Measurements from ENCODE around the gene SLIRP. TPM values are rescaled to one million over a fixed set of nuclear protein-coding genes. Genes with fewer than 3 reads are reported as not detected.
A peak's percentile ranks its signal among the peaks of the same experiment; 100 is the strongest.

Gene SLIRP
- polyA plus RNA-seq, 1 of the 3 experiments (the other 2 are of a cell fraction) = 306 TPM

DNA sequence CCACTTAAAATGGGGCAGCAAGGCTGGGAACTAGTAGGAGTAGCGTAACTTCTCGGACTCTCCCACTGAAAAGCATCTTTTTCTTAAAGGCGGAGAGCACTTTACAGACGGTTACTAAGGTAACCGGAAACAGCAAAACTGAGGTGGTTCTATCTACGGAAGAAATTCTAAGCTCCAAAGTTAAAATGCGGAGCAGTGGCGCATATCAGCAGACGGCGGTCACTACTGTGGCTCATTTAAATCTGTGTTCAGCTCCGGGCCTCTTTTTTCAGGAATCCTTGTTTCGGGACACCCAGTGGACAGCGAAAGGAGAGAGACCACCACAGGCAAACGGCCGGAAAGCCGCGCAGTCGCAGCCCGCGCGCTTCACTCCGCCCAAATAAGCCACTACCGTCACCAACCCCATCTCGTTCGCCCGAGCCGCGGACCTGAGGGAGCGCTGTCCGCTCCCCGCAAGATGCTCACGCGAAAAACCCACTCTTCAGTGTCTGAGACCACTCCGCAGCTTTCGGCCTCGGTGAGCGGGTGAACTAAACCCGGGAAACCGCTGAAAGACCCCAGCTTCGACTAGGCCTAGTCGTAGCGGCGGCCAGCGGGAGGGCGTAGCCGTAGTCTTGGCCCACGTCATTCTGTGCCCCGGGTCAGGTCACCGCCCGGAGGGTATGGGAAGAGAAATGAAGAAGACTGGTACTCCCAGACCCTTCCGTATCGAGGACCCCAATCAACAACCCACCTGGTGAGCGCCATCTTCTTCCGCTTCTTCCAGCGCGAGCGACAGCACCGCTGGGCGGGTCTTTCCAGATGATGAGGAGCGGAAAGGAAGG, 52.7 kb downstream of the SLIRP start, which contains the start of gene SNW1 (continued):
- TF ChIP-seq IRF3 (IDR thresholded peaks at IDR 0.05; ENCODE audit: low read depth, low read length) (no peak), GABPA (IDR thresholded peaks at IDR 0.05; ENCODE audit: low read depth) (peak; percentile 79)

GRCh38 chr14:77761205-77761931, 53.5 kb downstream of the SLIRP start:
- DNase-seq = peak; percentile 55
- no peak for TF ChIP-seq ZBTB33 (IDR thresholded peaks at IDR 0.05; ENCODE audit: borderline replicate concordance, low read depth)
- TF ChIP-seq, protein P1, sequence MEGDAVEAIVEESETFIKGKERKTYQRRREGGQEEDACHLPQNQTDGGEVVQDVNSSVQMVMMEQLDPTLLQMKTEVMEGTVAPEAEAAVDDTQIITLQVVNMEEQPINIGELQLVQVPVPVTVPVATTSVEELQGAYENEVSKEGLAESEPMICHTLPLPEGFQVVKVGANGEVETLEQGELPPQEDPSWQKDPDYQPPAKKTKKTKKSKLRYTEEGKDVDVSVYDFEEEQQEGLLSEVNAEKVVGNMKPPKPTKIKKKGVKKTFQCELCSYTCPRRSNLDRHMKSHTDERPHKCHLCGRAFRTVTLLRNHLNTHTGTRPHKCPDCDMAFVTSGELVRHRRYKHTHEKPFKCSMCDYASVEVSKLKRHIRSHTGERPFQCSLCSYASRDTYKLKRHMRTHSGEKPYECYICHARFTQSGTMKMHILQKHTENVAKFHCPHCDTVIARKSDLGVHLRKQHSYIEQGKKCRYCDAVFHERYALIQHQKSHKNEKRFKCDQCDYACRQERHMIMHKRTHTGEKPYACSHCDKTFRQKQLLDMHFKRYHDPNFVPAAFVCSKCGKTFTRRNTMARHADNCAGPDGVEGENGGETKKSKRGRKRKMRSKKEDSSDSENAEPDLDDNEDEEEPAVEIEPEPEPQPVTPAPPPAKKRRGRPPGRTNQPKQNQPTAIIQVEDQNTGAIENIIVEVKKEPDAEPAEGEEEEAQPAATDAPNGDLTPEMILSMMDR (IDR thresholded peaks at IDR 0.05) = peak; percentile 39
- no peak for TF ChIP-seq RCOR1 (IDR thresholded peaks at IDR 0.05; ENCODE audit: low read length)
- no peak for TF ChIP-seq FOSL2 (IDR thresholded peaks at IDR 0.05; ENCODE audit: borderline replicate concordance, low read depth)
- TF ChIP-seq GABPA (IDR thresholded peaks at IDR 0.05; ENCODE audit: low read depth) = no peak
- TF ChIP-seq RFX5 (IDR thresholded peaks at IDR 0.05; ENCODE audit: low read length) = no peak
- no peak for TF ChIP-seq NFIC (IDR thresholded peaks at IDR 0.05; ENCODE audit: borderline replicate concordance)
- no peak for TF ChIP-seq RXRA (IDR thresholded peaks at IDR 0.05; ENCODE audit: borderline replicate concordance, low read depth)
- TF ChIP-seq ELF1 (IDR thresholded peaks at IDR 0.05) = no peak
- TF ChIP-seq, protein P2, sequence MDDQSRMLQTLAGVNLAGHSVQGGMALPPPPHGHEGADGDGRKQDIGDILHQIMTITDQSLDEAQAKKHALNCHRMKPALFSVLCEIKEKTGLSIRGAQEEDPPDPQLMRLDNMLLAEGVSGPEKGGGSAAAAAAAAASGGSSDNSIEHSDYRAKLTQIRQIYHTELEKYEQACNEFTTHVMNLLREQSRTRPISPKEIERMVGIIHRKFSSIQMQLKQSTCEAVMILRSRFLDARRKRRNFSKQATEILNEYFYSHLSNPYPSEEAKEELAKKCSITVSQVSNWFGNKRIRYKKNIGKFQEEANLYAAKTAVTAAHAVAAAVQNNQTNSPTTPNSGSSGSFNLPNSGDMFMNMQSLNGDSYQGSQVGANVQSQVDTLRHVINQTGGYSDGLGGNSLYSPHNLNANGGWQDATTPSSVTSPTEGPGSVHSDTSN (IDR thresholded peaks at IDR 0.05) = no peak
- peak; percentile 34 for TF ChIP-seq CHD2 (IDR thresholded peaks at IDR 0.05; ENCODE audit: low read length, partially characterized antibody)
- no peak for TF ChIP-seq SIN3A (IDR thresholded peaks at IDR 0.05; ENCODE audit: borderline replicate concordance, low read depth, low read length)
- TF ChIP-seq NRF1 (IDR thresholded peaks at IDR 0.05; ENCODE audit: low read depth, low read length) = peak; percentile 94
- no peak for TF ChIP-seq YY1 (IDR thresholded peaks at IDR 0.05; ENCODE audit: low read depth)
- TF ChIP-seq, protein P3, sequence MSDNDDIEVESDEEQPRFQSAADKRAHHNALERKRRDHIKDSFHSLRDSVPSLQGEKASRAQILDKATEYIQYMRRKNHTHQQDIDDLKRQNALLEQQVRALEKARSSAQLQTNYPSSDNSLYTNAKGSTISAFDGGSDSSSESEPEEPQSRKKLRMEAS (IDR thresholded peaks at IDR 0.05; ENCODE audit: low read depth) = no peak
- TF ChIP-seq IRF3 (IDR thresholded peaks at IDR 0.05; ENCODE audit: low read depth, low read length) = no peak
- TF ChIP-seq TAF1 (IDR thresholded peaks at IDR 0.05; ENCODE audit: borderline replicate concordance, low read depth, low read length) = no peak
- TF ChIP-seq, protein P4, sequence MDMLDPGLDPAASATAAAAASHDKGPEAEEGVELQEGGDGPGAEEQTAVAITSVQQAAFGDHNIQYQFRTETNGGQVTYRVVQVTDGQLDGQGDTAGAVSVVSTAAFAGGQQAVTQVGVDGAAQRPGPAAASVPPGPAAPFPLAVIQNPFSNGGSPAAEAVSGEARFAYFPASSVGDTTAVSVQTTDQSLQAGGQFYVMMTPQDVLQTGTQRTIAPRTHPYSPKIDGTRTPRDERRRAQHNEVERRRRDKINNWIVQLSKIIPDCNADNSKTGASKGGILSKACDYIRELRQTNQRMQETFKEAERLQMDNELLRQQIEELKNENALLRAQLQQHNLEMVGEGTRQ (IDR thresholded peaks at IDR 0.05; ENCODE audit: borderline replicate concordance, low read depth, low read length) = no peak
- Histone ChIP-seq H3K4me2 (peak overlapping the region; percentile 82), H3K9me2 (no peaks in the 10 kb centered on the region), H3K36me3 (replicated peaks in 1 of 2; ENCODE audit: control insufficient read depth in 1 of 2, insufficient read depth in 2 of 2, low read length in 1 of 2) (peaks cover 5 to 8% of the 10 kb centered on the region in 2 experiments), H2AFZ (ENCODE audit: low read depth) (peak overlapping the region; percentile 97), H3K79me2 (ENCODE audit: insufficient read depth) (peaks cover 45% of the 10 kb centered on the region), H3K4me3 (ENCODE audit: low read depth in 2 of 2, low read length in 1 of 2) (peak overlapping the region; percentile 83 to 86), H3K27me3 (ENCODE audit: insufficient read depth) (no peaks in the 10 kb centered on the region), H3F3A (replicated peaks; ENCODE audit: insufficient read depth) (no peaks in the 10 kb centered on the region), H3K27ac (ENCODE audit: low read depth in 2 of 2, low read length in 1 of 2) (peak overlapping the region; percentile 73 to 91; a peak in 3 of 4 replicates), H3K4me1 (ENCODE audit: control insufficient read depth in 1 of 2, insufficient read depth in 2 of 2, low read depth in 1 of 2, low read length in 1 of 2) (peaks cover 0 to 10% of the 10 kb centered on the region in 2 experiments; a peak in 3 of 4 replicates), H3K9me3 (no peaks in the 10 kb centered on the region), H4K20me1 (ENCODE audit: insufficient read depth) (peaks cover 30% of the 10 kb centered on the region), H3K9ac (peak overlapping the region; percentile 89; the same call in 1 of the 2 replicates)
- 6% methylated on average over 20 of the region's 24 CpGs for WGBS (ENCODE audit: low lambda C conversion rate)
- POLR2A ChIA-PET = interaction anchor here (1.9 kb wide), 1 partner anchor 39 kb away, joined by 8 read pairs; the partner anchor contains the start of gene ADCK1
- CTCF ChIA-PET = interaction anchor here (0.6 to 2.1 kb wide), 6 partner anchors 30 to 805 kb away, joined by 3 to 5 read pairs (median 3); no protein-coding TSS in a partner anchor
